ENCODE measurements around the gene PAGR1.

DNA sequence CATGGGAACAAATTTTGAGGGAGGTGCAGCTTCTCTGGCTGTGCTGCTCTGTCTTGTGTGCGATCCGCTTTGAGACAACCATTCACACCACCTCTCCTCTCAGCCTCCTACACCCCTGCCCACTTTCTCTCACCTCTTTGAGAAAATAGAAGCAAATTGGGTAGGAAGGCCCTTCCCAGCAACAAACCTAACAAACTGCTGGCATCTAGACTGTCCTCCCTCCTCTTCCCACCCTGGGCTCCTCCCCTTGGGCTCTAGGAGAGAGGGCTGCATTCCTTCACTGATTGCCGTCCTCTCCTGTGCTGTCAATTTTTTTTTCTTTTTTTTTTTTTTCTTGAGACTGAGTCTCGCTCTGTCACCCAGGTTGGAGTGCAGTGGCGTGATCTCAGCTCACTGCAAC lies 33.6 kb downstream of the PAGR1 start:
- TF ChIP-seq GATA3 (IDR thresholded peaks at IDR 0.05; ENCODE audit: low read depth, low read length): no peak
- TF ChIP-seq GATA2 (IDR thresholded peaks at IDR 0.05; ENCODE audit: low read depth, low read length): no peak

All from SH-SY5Y (cell line).